Measurements from ENCODE around the gene CDC42EP3.
A peak's percentile ranks its signal among the peaks of the same experiment; 100 is the strongest.

The CDC42EP3 gene

GRCh38 chr2:37656512-37657423, 14.7 kb downstream of the CDC42EP3 start:
- peak; percentile 69 for DNase-seq (ENCODE audit: low read depth, low spot score)

DNA sequence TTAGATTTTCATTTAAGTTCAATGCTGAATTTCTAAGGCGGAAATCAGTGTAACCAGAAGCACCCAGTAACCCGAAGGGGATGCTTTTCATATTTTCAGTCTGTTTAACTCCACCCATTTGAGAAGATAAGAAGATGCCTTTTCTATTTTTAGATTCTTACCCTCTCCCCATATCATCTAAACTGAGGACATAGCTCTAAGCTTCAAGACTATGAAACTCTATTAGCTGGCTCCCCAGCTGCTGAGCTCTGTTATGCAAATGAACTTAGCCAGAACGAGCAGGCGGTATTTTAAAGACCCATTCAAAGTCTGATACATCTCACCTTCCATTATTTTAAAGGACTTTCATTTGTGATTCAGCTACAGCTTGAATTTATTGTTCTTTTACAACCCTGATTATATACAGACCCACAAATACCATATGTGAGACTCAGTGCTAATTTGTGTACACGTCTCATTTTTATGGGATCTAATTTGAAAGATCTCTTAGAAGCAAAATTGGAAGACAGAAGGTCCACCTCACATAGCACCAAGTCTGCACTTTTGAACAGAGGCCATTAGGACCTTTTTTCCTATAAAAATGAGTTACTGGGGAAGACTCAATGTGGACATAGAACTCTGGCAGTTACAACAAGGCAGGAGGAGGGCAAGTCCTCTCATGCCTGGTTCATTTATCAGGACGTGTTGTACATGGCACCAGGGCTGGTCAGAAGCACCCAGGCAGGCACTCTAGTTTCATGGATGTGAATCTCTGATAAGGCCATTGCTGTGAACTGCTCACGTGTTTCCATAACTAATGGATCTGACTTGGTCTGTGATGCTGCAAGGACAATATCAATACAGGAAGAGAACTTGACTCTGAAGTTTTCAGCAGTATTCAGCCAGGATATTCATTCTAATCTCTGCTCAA, 16.3 kb downstream of the CDC42EP3 start:
- peak; percentile 51 for DNase-seq (ENCODE audit: low read depth, low spot score)

GRCh38 chr2:37654419-37654818, 17.0 kb downstream of the CDC42EP3 start:
- no peak for DNase-seq (ENCODE audit: low read depth, low spot score)

DNA sequence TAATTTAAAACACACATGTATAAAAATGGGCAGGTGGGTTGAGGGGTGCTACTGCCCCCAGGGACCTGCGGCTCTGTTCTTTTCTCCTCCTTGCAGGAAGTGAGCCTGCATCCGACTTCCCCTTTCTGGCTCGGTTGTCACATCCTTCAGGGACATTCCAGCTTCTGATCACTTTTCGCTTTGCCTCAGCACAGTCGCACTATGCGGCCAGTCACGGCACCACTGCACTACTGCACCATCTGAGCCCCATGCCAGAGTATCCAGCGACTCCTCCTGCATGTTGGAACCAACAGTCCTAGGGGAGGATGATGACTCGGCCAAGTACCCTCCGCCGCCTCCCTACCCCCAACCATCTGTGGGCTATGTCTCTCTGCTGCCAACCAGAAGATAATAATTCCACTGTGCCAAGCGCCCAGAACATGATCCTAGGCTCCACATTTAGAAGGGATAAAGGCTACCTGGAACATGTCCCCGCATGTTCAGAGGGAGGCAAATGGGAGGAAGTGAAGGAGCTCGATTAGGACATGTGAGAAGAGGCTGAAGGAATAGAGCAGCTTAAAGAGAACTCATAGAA, 17.6 kb downstream of the CDC42EP3 start:
- no peak for DNase-seq (ENCODE audit: low read depth, low spot score)

DNA sequence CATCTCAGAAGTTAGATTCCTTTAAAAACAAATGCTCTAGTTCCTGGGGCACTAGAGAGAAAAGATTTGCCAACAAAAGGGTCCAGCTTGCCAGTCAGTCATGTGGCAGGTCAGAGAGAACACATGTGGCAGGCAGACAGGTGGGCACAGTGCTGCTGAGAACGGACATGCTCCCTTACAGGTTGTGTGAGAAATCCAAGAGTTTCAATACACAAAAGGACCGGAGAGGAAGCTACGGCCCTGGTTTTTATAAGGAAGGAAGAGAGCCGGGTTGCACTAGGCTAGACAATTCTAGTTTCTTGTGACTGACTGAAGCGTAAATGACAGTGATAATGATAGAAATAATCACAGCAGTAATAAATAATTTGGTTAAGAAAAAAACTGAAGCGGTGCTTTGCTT, 18.3 kb downstream of the CDC42EP3 start:
- no peak for DNase-seq (ENCODE audit: low read depth, low spot score)

DNA sequence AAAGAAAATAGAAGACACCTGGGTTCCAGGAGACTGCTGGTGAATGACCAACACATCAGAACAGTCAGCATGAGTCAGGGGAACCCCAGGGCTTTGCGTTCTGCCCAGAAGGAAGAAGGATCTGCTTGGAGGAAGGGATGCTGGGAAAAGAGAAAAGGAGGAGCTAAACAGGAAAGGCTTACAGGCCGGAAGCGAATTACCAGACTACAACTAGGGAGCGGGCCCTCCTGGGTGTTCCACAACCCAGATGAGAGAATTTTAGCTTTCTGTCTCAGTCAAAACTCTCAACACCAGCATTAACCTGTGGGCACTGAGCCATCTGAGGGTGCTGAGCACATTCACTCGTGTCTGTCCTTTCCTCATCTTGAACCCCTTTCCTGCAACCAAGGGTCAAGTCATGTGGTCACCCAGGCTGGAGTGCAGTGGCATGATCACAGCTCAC, 19.2 kb downstream of the CDC42EP3 start:
- peak; percentile 73 for DNase-seq (ENCODE audit: low read depth, low spot score)

- no peak for DNase-seq (ENCODE audit: low read depth, low spot score)
Observed at GRCh38 chr2:37650548-37651093, 20.8 kb downstream of the CDC42EP3 start.

DNA sequence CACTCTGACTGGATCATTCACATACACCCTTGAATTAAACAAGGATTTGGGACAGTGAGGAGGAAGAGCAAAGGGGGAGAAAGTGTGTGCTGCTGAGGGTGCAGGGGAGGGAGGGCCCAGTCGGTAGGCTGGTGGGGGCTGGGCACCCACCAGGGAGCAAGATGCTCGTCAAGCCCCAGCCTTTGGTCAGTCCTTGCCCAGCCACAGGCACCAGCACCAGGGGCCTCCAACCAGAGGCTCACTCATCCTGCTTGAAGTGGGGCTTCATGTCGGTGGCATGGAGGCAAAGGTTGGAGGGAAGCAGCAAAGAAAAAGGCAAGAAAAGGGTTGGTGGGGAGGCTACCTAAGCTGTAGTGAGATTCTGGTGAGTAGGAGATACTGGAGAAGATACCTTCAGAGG, 21.9 kb downstream of the CDC42EP3 start:
- no peak for DNase-seq (ENCODE audit: low read depth, low spot score)

- no peak for DNase-seq (ENCODE audit: low read depth, low spot score)
Observed at GRCh38 chr2:37648331-37649011, 23.0 kb downstream of the CDC42EP3 start.

- DNase-seq (ENCODE audit: low read depth, low spot score): no peak
Observed at GRCh38 chr2:37647971-37648330, 23.5 kb downstream of the CDC42EP3 start.

GRCh38 chr2:37645836-37646235, 25.6 kb downstream of the CDC42EP3 start:
- no peak for DNase-seq (ENCODE audit: low read depth, low spot score)

- DNase-seq (ENCODE audit: low read depth, low spot score): peak; percentile 44
Observed at GRCh38 chr2:37645362-37645761, 26.1 kb downstream of the CDC42EP3 start.

- DNase-seq (ENCODE audit: low read depth, low spot score): no peak
Observed at GRCh38 chr2:37644191-37644590, 27.3 kb downstream of the CDC42EP3 start.

DNA sequence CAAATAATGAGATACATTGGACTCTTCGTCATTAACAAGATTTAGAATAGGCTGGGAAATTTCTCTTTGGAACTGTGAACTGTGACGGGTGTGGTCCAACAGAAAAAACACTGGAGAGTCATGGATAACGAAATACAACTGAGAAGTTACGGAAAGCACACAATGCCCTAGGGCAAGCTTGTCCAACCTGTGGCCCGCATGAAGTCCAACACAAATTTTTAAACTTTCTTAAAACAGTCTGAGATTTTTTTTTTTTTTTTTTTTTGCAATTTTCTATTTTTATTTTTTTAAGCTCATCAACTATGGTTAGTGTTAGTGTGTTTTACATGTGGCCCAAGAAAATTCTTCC, 27.7 kb downstream of the CDC42EP3 start:
- no peak for DNase-seq (ENCODE audit: low read depth, low spot score)

GRCh38 chr2:37642907-37643729, 28.3 kb downstream of the CDC42EP3 start:
- DNase-seq (ENCODE audit: low read depth, low spot score): no peak

- no peak for DNase-seq (ENCODE audit: low read depth, low spot score)
Observed at GRCh38 chr2:37641582-37642171, 29.8 kb downstream of the CDC42EP3 start.

DNA sequence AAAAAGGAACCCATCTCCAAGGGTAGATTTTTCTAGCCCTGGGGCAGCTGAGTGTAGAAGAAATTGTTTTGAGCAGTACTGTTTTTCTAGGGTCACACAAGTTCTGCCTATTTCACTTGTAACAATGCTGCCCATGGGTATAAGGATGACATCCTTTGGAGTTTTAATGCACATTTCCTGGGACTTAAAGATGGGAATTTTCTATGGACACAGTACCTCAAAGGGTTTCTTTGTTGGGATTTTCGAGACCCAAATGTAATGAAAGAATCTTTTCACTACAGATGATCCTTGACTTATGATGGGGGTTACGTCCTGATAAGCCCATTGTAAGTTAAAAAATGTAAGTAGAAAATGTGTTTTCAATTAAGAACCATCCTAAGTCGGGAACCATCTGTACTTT, 31.8 kb downstream of the CDC42EP3 start:
- no peak for DNase-seq (ENCODE audit: low read depth, low spot score)

- no peak for DNase-seq (ENCODE audit: low read depth, low spot score)
Observed at GRCh38 chr2:37638973-37639372, 32.5 kb downstream of the CDC42EP3 start.

GRCh38 chr2:37637985-37638384, 33.5 kb downstream of the CDC42EP3 start:
- no peak for DNase-seq (ENCODE audit: low read depth, low spot score)
